DOHH2 (cell line): Measurements from ENCODE around the gene TEX10.

Source experiments
- H3F3A ChIP-seq: fragments of 200-600 bp; sonication (generic), shearing (Covaris generic); 2 replicates; pipeline ENCODE4 v1.6.0; 2016; ENCODE audit warnings: antibody characterized with exemption, mild to moderate bottlenecking; ENCODE audit not compliant: control insufficient read depth, insufficient read depth
- H3K27ac ChIP-seq: fragments of 200-600 bp; sonication (generic); 2 replicates; pipeline ENCODE4 v1.5.1; 2014; ENCODE audit warnings: low read depth, mild to moderate bottlenecking, low read length, moderate library complexity
- H3K27me3 ChIP-seq: fragments of 200-600 bp; sonication (generic); 2 replicates; pipeline ENCODE4 v1.6.1; 2014; ENCODE audit warnings: mild to moderate bottlenecking, low read length, mixed read lengths; ENCODE audit not compliant: control insufficient read depth
- H3K36me3 ChIP-seq: fragments of 200-600 bp; sonication (generic); 2 replicates; pipeline ENCODE4 v1.6.1; 2014; ENCODE audit warnings: mild to moderate bottlenecking, low read length, moderate library complexity, mixed read lengths; ENCODE audit not compliant: control insufficient read depth
- H3K4me1 ChIP-seq: fragments of 200-600 bp; sonication (generic); 2 replicates; pipeline ENCODE4 v1.6.1; 2014; ENCODE audit warnings: mild to moderate bottlenecking, low read length, mixed read lengths; ENCODE audit not compliant: control insufficient read depth
- H3K4me2 ChIP-seq: fragments of 200-600 bp; sonication (generic); 2 replicates; pipeline ENCODE4 v1.6.0; 2014; ENCODE audit warnings: mild to moderate bottlenecking, low read length, moderate library complexity
- H3K4me3 ChIP-seq: fragments of 200-600 bp; sonication (generic); 2 replicates; pipeline ENCODE4 v1.5.1; 2014; ENCODE audit warnings: mild to moderate bottlenecking, low read length, mixed read lengths
- H3K79me2 ChIP-seq: fragments of 200-600 bp; sonication (generic); 2 replicates; pipeline ENCODE4 v1.6.1; 2014; ENCODE audit warnings: mild to moderate bottlenecking, low read length, mixed read lengths; ENCODE audit not compliant: control insufficient read depth
- H3K9me2 ChIP-seq: fragments of 200-600 bp; sonication (generic); replicated peaks from 2 replicates; pipeline ENCODE4 v1.6.1; 2014; ENCODE audit warnings: mild to moderate bottlenecking, low read length, mixed read lengths; ENCODE audit not compliant: control insufficient read depth
- H3K9me3 ChIP-seq: fragments of 200-600 bp; sonication (generic); 2 replicates; pipeline ENCODE4 v1.6.1; 2014; ENCODE audit warnings: antibody characterized with exemption, low read length, mixed read lengths; ENCODE audit not compliant: control insufficient read depth, insufficient read depth
- H4K20me1 ChIP-seq: fragments of 200-600 bp; sonication (generic); 2 replicates; pipeline ENCODE4 v1.6.0; 2014; ENCODE audit warnings: low read depth, mild to moderate bottlenecking, antibody characterized with exemption, low read length, moderate library complexity; ENCODE audit not compliant: control insufficient read depth, insufficient read depth
- CTCF ChIP-seq: fragments of 200-600 bp; sonication (generic); IDR thresholded peaks from one replicate; pipeline ENCODE4 v1.5.1; 2014; ENCODE audit warnings: antibody characterized with exemption, mild to moderate bottlenecking, low read depth, low read length; ENCODE audit not compliant: poor library complexity, severe bottlenecking
- EZH2phosphoT487 ChIP-seq: fragments of 200-600 bp; sonication (generic); IDR thresholded peaks from 2 replicates; pipeline ENCODE4 v1.6.1; 2017; ENCODE audit warnings: borderline replicate concordance, mild to moderate bottlenecking, antibody characterized with exemption, low read length, moderate library complexity, mixed read lengths

Gene TEX10

DNA sequence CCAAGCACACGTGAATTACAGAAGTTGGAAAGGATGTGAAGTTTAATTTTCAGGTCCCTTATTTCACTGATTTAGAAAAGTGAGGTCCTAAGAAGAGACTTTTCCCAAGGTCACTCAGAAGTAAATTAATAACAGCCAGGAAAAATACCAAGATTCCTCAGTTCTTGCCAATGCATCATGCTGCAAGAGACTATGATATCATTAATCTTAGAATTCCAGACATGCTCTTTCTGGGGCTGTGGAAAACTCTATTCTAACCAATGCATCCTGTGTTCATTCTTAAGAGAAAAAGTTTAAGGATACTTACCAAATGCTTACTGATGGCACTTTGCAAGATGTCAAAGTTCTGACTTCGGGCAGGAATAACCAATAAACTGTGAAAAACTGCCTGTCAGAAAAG lies 42.8 kb downstream of the TEX10 start:
- Histone ChIP-seq H3K4me1 (no peaks in the 10 kb centered on the region), H3K27ac (no peak overlapping the region), H3K36me3 (peaks cover 92% of the 10 kb centered on the region), H3K79me2 (peaks cover 60% of the 10 kb centered on the region), H3K27me3 (no peaks in the 10 kb centered on the region), H3K4me2 (no peak overlapping the region), H4K20me1 (no peaks in the 10 kb centered on the region), H3K9me3 (no peaks in the 10 kb centered on the region), H3F3A (no peaks in the 10 kb centered on the region), H3K9me2 (no peaks in the 10 kb centered on the region), H3K4me3 (no peak overlapping the region)
- no peak for TF ChIP-seq EZH2phosphoT487

GRCh38 chr9:100308965-100309564 lies 43.7 kb downstream of the TEX10 start:
- Histone ChIP-seq H3K9me2 (no peaks in the 10 kb centered on the region), H3K4me3 (no peak overlapping the region), H3K27ac (no peak overlapping the region), H3K4me1 (no peaks in the 10 kb centered on the region), H3K4me2 (no peak overlapping the region), H3F3A (no peaks in the 10 kb centered on the region), H3K9me3 (no peaks in the 10 kb centered on the region), H3K79me2 (peaks cover 56% of the 10 kb centered on the region), H3K27me3 (no peaks in the 10 kb centered on the region), H3K36me3 (peaks cover 89% of the 10 kb centered on the region), H4K20me1 (no peaks in the 10 kb centered on the region)
- TF ChIP-seq EZH2phosphoT487 (no peak), CTCF (no peak)

DNA sequence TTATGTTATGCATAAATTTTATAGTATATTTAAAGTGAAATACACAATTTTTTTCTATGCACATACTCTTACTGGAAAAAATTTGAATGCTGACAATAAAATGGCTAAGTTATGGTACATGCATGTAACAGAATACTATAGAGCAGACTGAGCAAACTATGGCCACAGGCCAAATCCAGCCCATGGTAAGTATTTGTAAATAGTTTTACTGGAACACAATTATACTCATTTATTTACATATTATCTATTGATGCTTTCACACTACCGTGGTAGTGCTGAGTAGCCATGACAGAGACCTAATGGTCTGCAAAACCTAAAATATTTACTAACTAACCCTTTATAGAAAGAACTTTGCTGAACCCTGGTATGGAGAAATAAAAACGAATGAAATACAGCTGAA lies 45.7 kb downstream of the TEX10 start:
- Histone ChIP-seq H3K9me3 (no peaks in the 10 kb centered on the region), H3K27ac (no peak overlapping the region), H3K36me3 (peaks cover 95% of the 10 kb centered on the region), H3K79me2 (peaks cover 56% of the 10 kb centered on the region), H3K4me1 (no peaks in the 10 kb centered on the region), H3K4me3 (no peak overlapping the region), H4K20me1 (no peaks in the 10 kb centered on the region), H3K9me2 (no peaks in the 10 kb centered on the region), H3K27me3 (no peaks in the 10 kb centered on the region), H3K4me2 (no peak overlapping the region), H3F3A (no peaks in the 10 kb centered on the region)
- TF ChIP-seq EZH2phosphoT487: no peak
- no peak for TF ChIP-seq CTCF

DNA sequence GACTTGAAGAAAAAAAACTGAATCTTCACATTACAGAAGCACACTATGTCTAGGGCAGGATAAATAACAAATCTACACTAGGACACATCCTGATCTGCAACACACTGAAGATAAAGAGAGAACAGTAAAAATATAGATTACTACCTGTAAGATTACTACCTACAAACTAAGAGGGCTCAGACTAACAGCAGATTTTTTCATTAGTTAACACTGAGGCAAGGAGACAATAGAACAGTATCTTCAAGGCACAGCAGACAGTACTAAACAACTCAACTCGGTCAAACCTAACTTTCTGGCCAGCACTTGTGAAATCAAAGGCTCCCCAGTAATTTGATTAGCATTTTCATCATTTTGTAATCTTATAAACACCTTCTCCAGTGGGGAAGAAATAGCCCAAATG lies 46.5 kb downstream of the TEX10 start:
- H3K9me3 ChIP-seq: no peaks in the 10 kb centered on the region
- H3K36me3 ChIP-seq: peaks cover 95% of the 10 kb centered on the region
- no peak for TF ChIP-seq CTCF
- no peak for TF ChIP-seq EZH2phosphoT487
- no peaks in the 10 kb centered on the region for H3F3A ChIP-seq
- H3K27me3 ChIP-seq: no peaks in the 10 kb centered on the region
- H3K9me2 ChIP-seq: no peaks in the 10 kb centered on the region
- H3K4me1 ChIP-seq: no peaks in the 10 kb centered on the region
- H3K79me2 ChIP-seq: peaks cover 52% of the 10 kb centered on the region
- no peak overlapping the region for H3K4me2 ChIP-seq
- no peak overlapping the region for H3K4me3 ChIP-seq
- H4K20me1 ChIP-seq: no peaks in the 10 kb centered on the region
- no peak overlapping the region for H3K27ac ChIP-seq
